GM12878 (cell line): ENCODE measurements around the gene CELF2. TPM values are rescaled to one million over a fixed set of nuclear protein-coding genes. Genes with fewer than 3 reads are reported as not detected.

Experiments used
- ATAC-seq: fragments of 200-7000 bp; cut with Tn5 transposase; 3 replicates; pipeline ENCODE4 v1.9.1; 2020; ENCODE audit warnings: mild to moderate bottlenecking, moderate library complexity
- BruUV-seq: library from RNA; stranded (reverse); fragments of 400-500 nt; replicated peaks from 2 replicates; lab custom pipeline; 2021; lab: Mats Ljungman, UMichigan
- CTCF ChIA-PET: fragments of 300-600 bp; sonication (Branson Sonifier 250); formaldehyde crosslinking; extraction: SDS; loops from one replicate; lab custom pipeline; 2021; ENCODE audit warnings: inconsistent platforms; lab: Yijun Ruan, JAX
- POLR2A ChIA-PET: fragments of 350-600 bp; formaldehyde crosslinking; extraction: SDS; loops from one replicate; lab custom pipeline; 2021; ENCODE audit warnings: inconsistent platforms; lab: Charles Lee
- RAD21 ChIA-PET: fragments of 300-600 bp; sonication (Branson Sonifier 250); formaldehyde crosslinking; loops from one replicate; lab custom pipeline; 2023; ENCODE audit warnings: antibody characterized with exemption; ENCODE audit not compliant: unreplicated experiment; lab: Charles Lee
- SMC1A ChIA-PET: fragments of 300-600 bp; sonication (Branson Sonifier 250); formaldehyde crosslinking; loops from one replicate; lab custom pipeline; 2023; ENCODE audit not compliant: unreplicated experiment, uncharacterized antibody; lab: Charles Lee
- DNase-seq: peaks from one replicate; pipeline ENCODE4 v3.0.0-alpha.2; 2011; ENCODE audit warnings: low read depth, low spot score
- FAIRE-seq: peaks from 3 replicates; lab custom pipeline; 2011; peaks lifted over from hg19 to GRCh38; lab: Jason Lieb, UNC
- H2AFZ ChIP-seq: 2 replicates; pipeline ENCODE4 v1.6.0; 2011; ENCODE audit warnings: low read depth, low read length, control low read depth; ENCODE audit not compliant: control insufficient read depth
- H3K27ac ChIP-seq: 2 replicates; pipeline ENCODE4 v1.5.1; 2011; ENCODE audit warnings: control low read depth; ENCODE audit not compliant: control insufficient read depth, insufficient read depth
- H3K27me3 ChIP-seq, 2 experiments: replicated peaks in 1 of 2; 2 replicates each; pipeline versions ENCODE4 v1.6.0 to v1.6.1; 2011; ENCODE audit warnings: low read length in 1 of 2; ENCODE audit not compliant: control insufficient read depth in 2 of 2, insufficient read depth in 2 of 2
- H3K36me3 ChIP-seq, 2 experiments: 2 replicates each; pipeline ENCODE4 v1.5.1; 2011; ENCODE audit warnings: low read length in 1 of 2; ENCODE audit not compliant: control insufficient read depth in 2 of 2, insufficient read depth in 2 of 2
- H3K4me1 ChIP-seq: 2 replicates; pipeline ENCODE4 v1.6.1; 2011; ENCODE audit warnings: mild to moderate bottlenecking, low read length, moderate library complexity, mixed read lengths; ENCODE audit not compliant: control insufficient read depth, insufficient read depth
- H3K4me2 ChIP-seq: 2 replicates; pipeline ENCODE4 v1.6.0; 2011; ENCODE audit warnings: control low read depth; ENCODE audit not compliant: control insufficient read depth, insufficient read depth
- H3K4me3 ChIP-seq: fragments of 200-600 bp; sonication (generic); 2 replicates; pipeline ENCODE4 v1.5.1; 2016
- H3K79me2 ChIP-seq: 2 replicates; pipeline ENCODE4 v1.6.0; 2011; ENCODE audit warnings: low read length; ENCODE audit not compliant: control insufficient read depth, insufficient read depth
- H3K9ac ChIP-seq: 2 replicates; pipeline ENCODE4 v1.8.0; 2011; ENCODE audit warnings: low read length, control low read depth, mixed read lengths; ENCODE audit not compliant: control insufficient read depth, insufficient read depth
- H3K9me3 ChIP-seq: replicated peaks from 3 replicates; pipeline ENCODE4 v1.5.1; 2011; ENCODE audit warnings: mild to moderate bottlenecking, low read length; ENCODE audit not compliant: control insufficient read depth, insufficient read depth
- H4K20me1 ChIP-seq: 2 replicates; pipeline ENCODE4 v1.6.0; 2011; ENCODE audit not compliant: control insufficient read depth, insufficient read depth
- CHD4 ChIP-seq: fragments of 200-600 bp; sonication (generic); IDR thresholded peaks from 2 replicates; pipeline ENCODE4 v1.6.1; 2016; ENCODE audit warnings: mild to moderate bottlenecking
- DPF2 ChIP-seq: fragments of 450-650 bp; IDR thresholded peaks from 2 replicates; pipeline ENCODE4 v1.6.1; 2017; ENCODE audit warnings: mild to moderate bottlenecking
- FOXM1 ChIP-seq: IDR thresholded peaks from 2 replicates; pipeline ENCODE4 v1.6.1; 2012; ENCODE audit warnings: low read depth, mild to moderate bottlenecking, inconsistent platforms, low read length, moderate library complexity
- HDAC6 ChIP-seq: fragments of 200-600 bp; sonication (generic); IDR thresholded peaks from one replicate; pipeline ENCODE4 v1.8.0; 2017; ENCODE audit warnings: antibody characterized with exemption; ENCODE audit not compliant: unreplicated experiment
- MEF2B ChIP-seq: fragments of 450-650 bp; IDR thresholded peaks from 2 replicates; pipeline ENCODE4 v1.6.1; 2018; ENCODE audit warnings: mild to moderate bottlenecking, moderate library complexity; ENCODE audit not compliant: partially characterized antibody, poor library complexity, severe bottlenecking
- MYC ChIP-seq: IDR thresholded peaks from 2 replicates; pipeline ENCODE4 v1.6.1; 2011; ENCODE audit warnings: mild to moderate bottlenecking, low read length, moderate library complexity, inconsistent platforms; ENCODE audit not compliant: insufficient read depth, insufficient replicate concordance, insufficient read length, severe bottlenecking
- NR2C2 ChIP-seq: IDR thresholded peaks from 2 replicates; pipeline ENCODE4 v1.6.1; 2011; ENCODE audit warnings: borderline replicate concordance, low read depth; ENCODE audit not compliant: control insufficient read depth, insufficient read length
- PML ChIP-seq: IDR thresholded peaks from 2 replicates; pipeline ENCODE4 v1.6.1; 2012; ENCODE audit warnings: low read length, inconsistent platforms
- POU2F2 ChIP-seq: IDR thresholded peaks from 3 replicates; pipeline ENCODE4 v1.6.1; 2011; ENCODE audit warnings: low read depth, mild to moderate bottlenecking, low read length, borderline replicate concordance
- RBBP5 ChIP-seq: fragments of 200-600 bp; sonication (generic); conservative IDR thresholded peaks from 2 replicates; pipeline ENCODE4 v1.6.1; 2016
- YY1 ChIP-seq: IDR thresholded peaks from 2 replicates; pipeline ENCODE4 v1.6.1; 2011; ENCODE audit warnings: low read depth, mild to moderate bottlenecking, low read length
- ZBTB40 ChIP-seq: fragments of 450-650 bp; IDR thresholded peaks from 2 replicates; pipeline ENCODE4 v1.6.1; 2016; ENCODE audit warnings: mild to moderate bottlenecking, moderate library complexity, borderline replicate concordance
- ZNF384 ChIP-seq: IDR thresholded peaks from 2 replicates; pipeline ENCODE4 v1.6.1; 2012; ENCODE audit warnings: low read depth, mild to moderate bottlenecking, low read length, improper control_type of control experiment, borderline replicate concordance
- WGBS: methylation state at CpG from one replicate; pipeline ENCODE4 v1.1.6; 2016; ENCODE audit warnings: low lambda C conversion rate; ENCODE audit not compliant: insufficient replicate concordance, insufficient coverage; ENCODE audit errors: missing lambda C conversion rate; 5-methylcytosine and 5-hydroxymethylcytosine counted together
- in situ Hi-C: fragments of 300-500 bp; cut with MboI; formaldehyde crosslinking; loops from 9 replicates; pipeline ENCODE4 v1.14.3; 2018; ENCODE audit warnings: mixed read lengths
- intact Hi-C: fragments of 100-400 bp; cut with micrococcal nuclease; formaldehyde crosslinking; loops from one replicate; pipeline ENCODE4 v1.14.2; 2022; ENCODE audit not compliant: unreplicated experiment
- polyA plus RNA-seq, 11 experiments: library from polyadenylated mRNA; depleted of rRNA in 4 of 11; unstranded in 6 of 11; stranded (reverse) in 5 of 11; fragments of >200 nt; fragmentation: Nextera tagmentation in 4 of 11; fragmentation: Illumina TruSeq in 1 of 11; extraction: Ambion mirVana in 4 of 11; extraction: Trizol in 1 of 11; gene quantifications; 1 replicate in 1 of 11; 2 replicates in 10 of 11; pipeline versions ENCODE4 v1.2.1 to v1.2.3, GENCODE V29; 2011 to 2016; ENCODE audit warnings: inconsistent platforms in 2 of 11, missing spikeins in 2 of 11, low read depth in 1 of 11
- total RNA-seq, 4 experiments: library from RNA; depleted of rRNA in 3 of 4; stranded (reverse); fragments of >200 nt in 3 of 4; fragmentation: Illumina TruSeq in 1 of 4; extraction: Trizol in 1 of 4; gene quantifications; 2 replicates each; pipeline versions ENCODE4 v1.2.1 to v1.2.3, GENCODE V29; 2013 to 2021

Gene CELF2
- total and polyA plus RNA-seq, 10 of the 15 experiments (the other 5 are each of a cell fraction or from before 2014, with no cell fraction given): 20.8 to 129 (median 86.3) TPM

DNA sequence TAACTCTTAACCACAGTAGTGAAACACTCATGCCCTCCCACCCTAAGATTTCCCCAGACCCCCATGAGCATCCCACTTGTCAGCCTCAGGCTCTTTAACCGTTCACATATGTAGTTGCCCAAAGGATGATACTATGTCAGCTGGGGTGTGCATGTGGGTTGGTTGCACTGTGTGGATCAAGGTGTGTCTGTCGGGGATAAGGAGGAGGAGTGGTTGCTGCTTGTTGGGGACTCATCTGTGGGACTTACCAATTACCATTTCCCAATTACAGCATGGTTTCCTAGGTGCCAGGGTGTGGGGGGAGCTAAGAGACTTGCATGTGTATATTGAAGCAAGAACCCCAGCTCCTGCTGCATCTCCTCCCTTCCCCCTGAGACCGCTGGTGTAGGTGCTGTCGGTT lies 48.8 kb downstream of the CELF2 start:
- ChIA-PET RAD21 (no interaction called here), CTCF (interaction anchor here (1.0 kb wide), 1 partner anchor 9 kb away, joined by 4 read pairs; no protein-coding TSS in a partner anchor), SMC1A (interaction anchor here (1.0 kb wide), 1 partner anchor 10 kb away, joined by 3 read pairs; no protein-coding TSS in a partner anchor), POLR2A (interaction anchor here (0.5 kb wide), 1 partner anchor 78 kb away, joined by 4 read pairs; no protein-coding TSS in a partner anchor)
- Histone ChIP-seq H3K79me2 (no peaks in the 10 kb centered on the region), H3K9ac (no peak overlapping the region), H3K27me3 (no peaks in the 10 kb centered on the region; a peak in 1 of 4 replicates), H3K27ac (no peak overlapping the region), H3K4me1 (no peaks in the 10 kb centered on the region), H3K9me3 (no peaks in the 10 kb centered on the region; the same call in 2 of the 3 replicates), H2AFZ (no peak overlapping the region), H3K4me3 (no peak overlapping the region), H4K20me1 (no peaks in the 10 kb centered on the region), H3K36me3 (no peaks in the 10 kb centered on the region), H3K4me2 (no peak overlapping the region)
- DNase-seq (no peak), ATAC-seq (no peak), FAIRE-seq (no peak)
- intact Hi-C loops (no loop called here), in situ Hi-C loops (no loop called here)
- BruUV-seq: no TSS peak
- no peak for TF ChIP-seq PML
- no peak for TF ChIP-seq POU2F2
- TF ChIP-seq NR2C2: no peak
- 48% methylated on average over 4 of the region's 4 CpGs for WGBS

- no peak for FAIRE-seq
- ChIA-PET CTCF (interaction anchor here (0.9 kb wide), 1 partner anchor 20 kb away, joined by 3 read pairs; no protein-coding TSS in a partner anchor), RAD21 (no interaction called here), SMC1A (no interaction called here), POLR2A (no interaction called here)
- no peaks in the 10 kb centered on the region for H4K20me1 ChIP-seq
- ATAC-seq: no peak
- intact Hi-C loops: no loop called here
- no peaks in the 10 kb centered on the region for H3K79me2 ChIP-seq
- in situ Hi-C loops: no loop called here
- no peak for DNase-seq
- H2AFZ ChIP-seq: no peak overlapping the region
- 19% methylated on average over 4 of the region's 4 CpGs for WGBS
- no peak overlapping the region for H3K9ac ChIP-seq
- H3K27ac ChIP-seq: no peak overlapping the region
- H3K4me2 ChIP-seq: no peak overlapping the region
- 0 out of 2 replicates have a peak, but pooled peaks cover under 1% of the 10 kb centered on the region for H3K4me1 ChIP-seq
- no peak overlapping the region for H3K4me3 ChIP-seq
- no peaks in the 10 kb centered on the region; a peak in 1 of 4 replicates for H3K27me3 ChIP-seq
- no peaks in the 10 kb centered on the region for H3K36me3 ChIP-seq
- H3K9me3 ChIP-seq: no peaks in the 10 kb centered on the region; the same call in 1 of the 3 replicates
- no TSS peak for BruUV-seq
- TF ChIP-seq MEF2B (no peak), ZBTB40 (no peak), FOXM1 (no peak), CHD4 (no peak), YY1 (no peak), RBBP5 (no peak), DPF2 (no peak), ZNF384 (no peak), MYC (no peak), HDAC6 (no peak)
Observed at GRCh38 chr10:11068861-11069633, 51.4 kb downstream of the CELF2 start.
